OCI-LY7 (cell line): Measurements from ENCODE around the gene ITGB3.

Experiments used
- CTCF ChIP-seq: fragments of 200-600 bp; sonication (generic); conservative IDR thresholded peaks from 2 replicates; pipeline ENCODE4 v1.5.1; 2014; ENCODE audit warnings: mild to moderate bottlenecking, antibody characterized with exemption, low read length, moderate library complexity, mixed read lengths
- EZH2phosphoT487 ChIP-seq: fragments of 200-600 bp; sonication (generic); IDR thresholded peaks from 2 replicates; pipeline ENCODE4 v1.6.1; 2018; ENCODE audit warnings: low read depth, borderline replicate concordance, mild to moderate bottlenecking, mixed run types, antibody characterized with exemption, low read length, moderate library complexity, mixed read lengths

- no peak for TF ChIP-seq EZH2phosphoT487
- no peak for TF ChIP-seq CTCF
Observed at GRCh38 chr17:47223007-47223406, 30.6 kb upstream of the ITGB3 start.
